GM12878 (cell line): ENCODE results near the gene DUSP8. TPM values are rescaled to one million over a fixed set of nuclear protein-coding genes. Genes with fewer than 3 reads are reported as not detected.

Experiments
- ATF7 ChIP-seq: fragments of 450-650 bp; IDR thresholded peaks from 2 replicates; pipeline ENCODE4 v1.6.1; 2016; ENCODE audit warnings: low read depth, mild to moderate bottlenecking
- BMI1 ChIP-seq: fragments of 450-650 bp; IDR thresholded peaks from 2 replicates; pipeline ENCODE4 v1.6.1; 2016; ENCODE audit warnings: mild to moderate bottlenecking, moderate library complexity, borderline replicate concordance
- IKZF2 ChIP-seq, 2 experiments: fragments of 450-650 bp; IDR thresholded peaks; 2 replicates each; pipeline ENCODE4 v1.6.1; 2017; ENCODE audit warnings: mild to moderate bottlenecking in 2 of 2, moderate library complexity in 2 of 2
- MEF2B ChIP-seq: fragments of 450-650 bp; IDR thresholded peaks from 2 replicates; pipeline ENCODE4 v1.6.1; 2018; ENCODE audit warnings: mild to moderate bottlenecking, moderate library complexity; ENCODE audit not compliant: partially characterized antibody, poor library complexity, severe bottlenecking
- MTA3 ChIP-seq: IDR thresholded peaks from 2 replicates; pipeline ENCODE4 v1.6.1; 2012; ENCODE audit warnings: low read length, inconsistent platforms, borderline replicate concordance
- NFIC ChIP-seq: IDR thresholded peaks from 2 replicates; pipeline ENCODE4 v1.6.1; 2012; ENCODE audit warnings: low read depth, mild to moderate bottlenecking, inconsistent platforms, low read length, moderate library complexity
- NFXL1 ChIP-seq: fragments of 450-650 bp; IDR thresholded peaks from 2 replicates; pipeline ENCODE4 v1.6.1; 2017; ENCODE audit warnings: antibody characterized with exemption, mild to moderate bottlenecking, borderline replicate concordance
- NFYB ChIP-seq: IDR thresholded peaks from 2 replicates; pipeline ENCODE4 v1.6.1; 2011; ENCODE audit warnings: low read depth, mild to moderate bottlenecking, low read length, improper control_type of control experiment, moderate library complexity; ENCODE audit not compliant: insufficient read depth
- POLR2AphosphoS2 ChIP-seq: IDR thresholded peaks from 2 replicates; pipeline ENCODE4 v1.6.1; 2011; ENCODE audit warnings: low read depth, mild to moderate bottlenecking, low read length, improper control_type of control experiment, moderate library complexity
- POLR2AphosphoS5 ChIP-seq: IDR thresholded peaks from 2 replicates; pipeline ENCODE4 v1.6.1; 2011; ENCODE audit warnings: mild to moderate bottlenecking, low read length, inconsistent platforms
- POU2F2 ChIP-seq: IDR thresholded peaks from 3 replicates; pipeline ENCODE4 v1.6.1; 2011; ENCODE audit warnings: low read depth, mild to moderate bottlenecking, low read length, borderline replicate concordance
- RB1 ChIP-seq: fragments of 450-650 bp; formaldehyde crosslinking; IDR thresholded peaks from 2 replicates; pipeline ENCODE4 v1.6.1; 2017; ENCODE audit warnings: mild to moderate bottlenecking, borderline replicate concordance
- SKIL ChIP-seq: fragments of 450-650 bp; IDR thresholded peaks from 2 replicates; pipeline ENCODE4 v1.6.1; 2017; ENCODE audit warnings: mild to moderate bottlenecking, low read depth, inconsistent platforms; ENCODE audit not compliant: poor library complexity, severe bottlenecking
- SREBF2 ChIP-seq: IDR thresholded peaks from 2 replicates; pipeline ENCODE4 v1.6.1; 2012; ENCODE audit warnings: mild to moderate bottlenecking, low read length
- TAF1 ChIP-seq: IDR thresholded peaks from 2 replicates; pipeline ENCODE4 v1.6.1; 2011; ENCODE audit warnings: mild to moderate bottlenecking, low read depth, low read length, borderline replicate concordance
- TBL1XR1 ChIP-seq: IDR thresholded peaks from 2 replicates; pipeline ENCODE4 v1.6.1; 2012; ENCODE audit warnings: low read depth, low read length, improper control_type of control experiment
- TCF3 ChIP-seq: IDR thresholded peaks from 2 replicates; pipeline ENCODE4 v1.6.1; 2012; ENCODE audit warnings: low read depth, mild to moderate bottlenecking, low read length, borderline replicate concordance; ENCODE audit not compliant: insufficient read depth
- USF1 ChIP-seq: IDR thresholded peaks from 2 replicates; pipeline ENCODE4 v1.6.1; 2011; ENCODE audit warnings: borderline replicate concordance, low read depth, mild to moderate bottlenecking, moderate library complexity, mixed read lengths, low read length; ENCODE audit not compliant: insufficient read depth; ENCODE audit errors: extremely low read length
- YY1 ChIP-seq: IDR thresholded peaks from 2 replicates; pipeline ENCODE4 v1.6.1; 2011; ENCODE audit warnings: low read depth, mild to moderate bottlenecking, low read length
- ZBTB40 ChIP-seq: fragments of 450-650 bp; IDR thresholded peaks from 2 replicates; pipeline ENCODE4 v1.6.1; 2016; ENCODE audit warnings: mild to moderate bottlenecking, moderate library complexity, borderline replicate concordance
- ZNF207 ChIP-seq: fragments of 450-650 bp; IDR thresholded peaks from 2 replicates; pipeline ENCODE4 v1.6.1; 2014; ENCODE audit warnings: antibody characterized with exemption, mild to moderate bottlenecking, borderline replicate concordance
- ZNF384 ChIP-seq: IDR thresholded peaks from 2 replicates; pipeline ENCODE4 v1.6.1; 2012; ENCODE audit warnings: low read depth, mild to moderate bottlenecking, low read length, improper control_type of control experiment, borderline replicate concordance
- polyA plus RNA-seq, 11 experiments: library from polyadenylated mRNA; depleted of rRNA in 4 of 11; unstranded in 6 of 11; stranded (reverse) in 5 of 11; fragments of >200 nt; fragmentation: Nextera tagmentation in 4 of 11; fragmentation: Illumina TruSeq in 1 of 11; extraction: Ambion mirVana in 4 of 11; extraction: Trizol in 1 of 11; gene quantifications; 1 replicate in 1 of 11; 2 replicates in 10 of 11; pipeline versions ENCODE4 v1.2.1 to v1.2.3, GENCODE V29; 2011 to 2016; ENCODE audit warnings: inconsistent platforms in 2 of 11, missing spikeins in 2 of 11, low read depth in 1 of 11
- total RNA-seq, 4 experiments: library from RNA; depleted of rRNA in 3 of 4; stranded (reverse); fragments of >200 nt in 3 of 4; fragmentation: Illumina TruSeq in 1 of 4; extraction: Trizol in 1 of 4; gene quantifications; 2 replicates each; pipeline versions ENCODE4 v1.2.1 to v1.2.3, GENCODE V29; 2013 to 2021
- TF ChIP-seq, protein P1 (sequence below): fragments of 450-650 bp; IDR thresholded peaks from 2 replicates; pipeline ENCODE4 v1.6.1; 2016; ENCODE audit warnings: mild to moderate bottlenecking

DUSP8 gene
- total and polyA plus RNA-seq, 10 of the 15 experiments (the other 5 are each of a cell fraction or from before 2014, with no cell fraction given) = 0.04 to 1.7 (median 0.26) TPM; not detected in 6

- TF ChIP-seq USF1 = no peak
- TF ChIP-seq NFIC = peak; percentile 11; the same call in 1 of the 2 replicates
- TF ChIP-seq ZNF207 = no peak
- no peak for TF ChIP-seq NFXL1
- no peak for TF ChIP-seq NFYB
- TF ChIP-seq, protein P1, sequence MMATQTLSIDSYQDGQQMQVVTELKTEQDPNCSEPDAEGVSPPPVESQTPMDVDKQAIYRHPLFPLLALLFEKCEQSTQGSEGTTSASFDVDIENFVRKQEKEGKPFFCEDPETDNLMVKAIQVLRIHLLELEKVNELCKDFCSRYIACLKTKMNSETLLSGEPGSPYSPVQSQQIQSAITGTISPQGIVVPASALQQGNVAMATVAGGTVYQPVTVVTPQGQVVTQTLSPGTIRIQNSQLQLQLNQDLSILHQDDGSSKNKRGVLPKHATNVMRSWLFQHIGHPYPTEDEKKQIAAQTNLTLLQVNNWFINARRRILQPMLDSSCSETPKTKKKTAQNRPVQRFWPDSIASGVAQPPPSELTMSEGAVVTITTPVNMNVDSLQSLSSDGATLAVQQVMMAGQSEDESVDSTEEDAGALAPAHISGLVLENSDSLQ = peak; percentile 12; the same call in 1 of the 2 replicates
- TF ChIP-seq TAF1 = no peak
- TF ChIP-seq MEF2B = peak; percentile 40
- TF ChIP-seq RB1 = no peak
- no peak for TF ChIP-seq SREBF2
- 0 out of 2 replicates have a peak, but pooled peaks have one; percentile 12 for TF ChIP-seq ZNF384
- TF ChIP-seq ATF7 = peak; percentile 77; the same call in 1 of the 2 replicates
- TF ChIP-seq MTA3 = no peak
- TF ChIP-seq POLR2AphosphoS2 = no peak
- TF ChIP-seq YY1 = no peak
- no peak for TF ChIP-seq IKZF2 (IDR thresholded peaks at IDR 0.05)
- no peak for TF ChIP-seq BMI1
- no peak for TF ChIP-seq TCF3
- TF ChIP-seq SKIL = no peak
- peak; percentile 22; the same call in 1 of the 2 replicates for TF ChIP-seq POLR2AphosphoS5
- no peak for TF ChIP-seq TBL1XR1
- no peak for TF ChIP-seq POU2F2
- no peak for TF ChIP-seq ZBTB40
Measured at GRCh38 chr11:1522081-1522424, 50.0 kb downstream of the DUSP8 start (continued).
